ENCODE results near the gene KCNJ14. TPM values are rescaled to one million over a fixed set of nuclear protein-coding genes. Genes with fewer than 3 reads are reported as not detected.

The KCNJ14 gene
- total RNA-seq, 2 experiments from 2014 or later = 1.7 to 2.0 TPM

GRCh38 chr19:48465215-48465614, 9.8 kb downstream of the KCNJ14 start:
- intact Hi-C loops (cut with DNase I, micrococcal nuclease) = loop anchor here in 1 of 2 experiments (5.0 kb wide), 1 partner anchor 133 kb away; no protein-coding TSS in a partner anchor
- no peak overlapping the region for H3K27ac Mint-ChIP-seq
- CTCF ChIA-PET = no interaction called here

GRCh38 chr19:48466561-48467325, 11.4 kb downstream of the KCNJ14 start:
- H3K36me3 ChIP-seq (ENCODE audit: insufficient read depth, low read length) = peaks cover 14% of the 10 kb centered on the region
- DNase-seq (no peak), ATAC-seq (ENCODE audit: poor library complexity) (no peak)
- POLR2A ChIA-PET = interaction anchor here (0.5 kb wide), 1 partner anchor 21 kb away, joined by 3 read pairs; no protein-coding TSS in a partner anchor
- TF ChIP-seq CTCF (IDR thresholded peaks at IDR 0.05) = no peak
- Mint-ChIP-seq H3K27ac (no peak overlapping the region), H3K4me1 (ENCODE audit: low read depth) (peaks cover 21% of the 10 kb centered on the region), H3K4me3 (no peak overlapping the region), H3K27me3 (no peaks in the 10 kb centered on the region), H3K9me3 (no peaks in the 10 kb centered on the region), H3K36me3 (ENCODE audit: low read depth) (peaks cover 21% of the 10 kb centered on the region)
- intact Hi-C loops (cut with DNase I, micrococcal nuclease) = loop anchor here in 1 of 2 experiments (5.0 kb wide), 1 partner anchor 134 kb away; no protein-coding TSS in a partner anchor
- CTCF ChIA-PET = no interaction called here
- no peak overlapping the region for H3K27ac ChIP-seq (ENCODE audit: low read depth in 1 of 2, low read length in 2 of 2)
- H3K27me3 ChIP-seq (ENCODE audit: control insufficient read depth in 1 of 2, insufficient read depth in 2 of 2, low read length in 2 of 2) = no peaks in the 10 kb centered on the region
- no peaks in the 10 kb centered on the region for H3K9me3 ChIP-seq (ENCODE audit: control insufficient read depth in 1 of 2, insufficient read depth in 1 of 2, low read length in 2 of 2)
- H3K4me3 ChIP-seq (ENCODE audit: low read length) = no peak overlapping the region
- H3K4me1 ChIP-seq (ENCODE audit: insufficient read depth, low read length) = peaks cover 20% of the 10 kb centered on the region

More at GRCh38 chr19:48465215-48465614, 9.8 kb downstream of the KCNJ14 start:
- H3K27me3 ChIP-seq (ENCODE audit: control insufficient read depth in 1 of 2, insufficient read depth in 2 of 2, low read length in 2 of 2) = no peaks in the 10 kb centered on the region
- H3K9me3 ChIP-seq (ENCODE audit: control insufficient read depth in 1 of 2, insufficient read depth in 1 of 2, low read length in 2 of 2) = no peaks in the 10 kb centered on the region
- H3K4me3 Mint-ChIP-seq = no peak overlapping the region
- DNase-seq (no peak), ATAC-seq (ENCODE audit: poor library complexity) (no peak)
- no peak for TF ChIP-seq CTCF (IDR thresholded peaks at IDR 0.05)
- H3K36me3 Mint-ChIP-seq (ENCODE audit: low read depth) = peaks cover 12% of the 10 kb centered on the region
- H3K4me1 ChIP-seq (ENCODE audit: insufficient read depth, low read length) = peaks cover 13% of the 10 kb centered on the region
- no peak overlapping the region for H3K27ac ChIP-seq (ENCODE audit: low read depth in 1 of 2, low read length in 2 of 2)
- POLR2A ChIA-PET = no interaction called here
- H3K9me3 Mint-ChIP-seq = no peaks in the 10 kb centered on the region
- no peaks in the 10 kb centered on the region for H3K27me3 Mint-ChIP-seq
- H3K4me1 Mint-ChIP-seq (ENCODE audit: low read depth) = peaks cover 13% of the 10 kb centered on the region
- H3K36me3 ChIP-seq (ENCODE audit: insufficient read depth, low read length) = no peaks in the 10 kb centered on the region
- no peak overlapping the region for H3K4me3 ChIP-seq (ENCODE audit: low read length)

- Mint-ChIP-seq H3K36me3 (ENCODE audit: low read depth) (peaks cover 40% of the 10 kb centered on the region), H3K27ac (peak overlapping the region; percentile 82), H3K9me3 (no peaks in the 10 kb centered on the region), H3K4me3 (peak overlapping the region; percentile 90), H3K4me1 (ENCODE audit: low read depth) (peaks cover 21% of the 10 kb centered on the region), H3K27me3 (no peaks in the 10 kb centered on the region)
- peaks cover 22% of the 10 kb centered on the region for H3K4me1 ChIP-seq (ENCODE audit: insufficient read depth, low read length)
- POLR2A ChIA-PET = no interaction called here
- peaks cover 34% of the 10 kb centered on the region for H3K36me3 ChIP-seq (ENCODE audit: insufficient read depth, low read length)
- peak; percentile 98 to 100 (median 99) for DNase-seq
- peak overlapping the region; percentile 96 for H3K4me3 ChIP-seq (ENCODE audit: low read length)
- no peak for TF ChIP-seq CTCF (IDR thresholded peaks at IDR 0.05)
- H3K27ac ChIP-seq (ENCODE audit: low read depth in 1 of 2, low read length in 2 of 2) = peak overlapping the region; percentile 25 to 79
- CTCF ChIA-PET = no interaction called here
- intact Hi-C loops (cut with DNase I, micrococcal nuclease) = loop anchor here (1.0 to 5.0 kb wide), 5 partner anchors 23 to 524 kb away; partner anchors contain the start of genes GRWD1 (in 1 of the 2), GYS1 (in 1 of the 2), RUVBL2 (in 1 of the 2) and TMEM143 (in 1 of the 2)
- no peaks in the 10 kb centered on the region for H3K9me3 ChIP-seq (ENCODE audit: control insufficient read depth in 1 of 2, insufficient read depth in 1 of 2, low read length in 2 of 2)
- ATAC-seq (ENCODE audit: poor library complexity) = peak; percentile 89
- no peaks in the 10 kb centered on the region for H3K27me3 ChIP-seq (ENCODE audit: control insufficient read depth in 1 of 2, insufficient read depth in 2 of 2, low read length in 2 of 2)
These were observed 13.5 kb downstream of the KCNJ14 start for GRCh38 chr19:48468772-48469288.
